Colonic mucosa (tissue), 4 donors: ENCODE results near the gene KLHL6. TPM values are rescaled to one million over a fixed set of nuclear protein-coding genes. Genes with fewer than 3 reads are reported as not detected.

ENCODE experiments used
- DNase-seq: peaks from one replicate; pipeline ENCODE4 v3.0.0-alpha.2; 2020
- H3K27ac ChIP-seq: fragments of 200-600 bp; one replicate; pipeline ENCODE4 v1.8.0; 2021
- H3K27me3 ChIP-seq: fragments of 200-600 bp; one replicate; pipeline ENCODE4 v1.8.0; 2021
- H3K36me3 ChIP-seq: fragments of 200-600 bp; one replicate; pipeline ENCODE4 v1.8.0; 2021
- H3K4me1 ChIP-seq: fragments of 200-600 bp; one replicate; pipeline ENCODE4 v1.8.0; 2021; ENCODE audit warnings: mild to moderate bottlenecking
- H3K4me3 ChIP-seq: fragments of 200-600 bp; one replicate; pipeline ENCODE4 v1.8.0; 2021
- H3K9ac ChIP-seq, 2 donors: one replicate each; pipeline ENCODE4 v1.7.0; 2013; ENCODE audit warnings: control low read depth in 2 of 2, low read depth in 2 of 2, low read length in 2 of 2
- H3K9me3 ChIP-seq: fragments of 200-600 bp; one replicate; pipeline ENCODE4 v1.8.0; 2021
- intact Hi-C: fragments of 100-400 bp; cut with DNase I; formaldehyde crosslinking; loops from one replicate; pipeline ENCODE4 v1.14.1; 2022
- total RNA-seq, 2 donors: library from RNA; stranded (reverse); fragmentation: NEBNext Ultra II Directional in 1 of 2; extraction: Animal tissue kit (Norgen Biotek cat#: 25700) in 1 of 2; gene quantifications; one replicate each; pipeline ENCODE4 v1.2.1, GENCODE V29; 2021
- TF ChIP-seq, protein P1 (sequence below): fragments of 200-600 bp; IDR thresholded peaks from one replicate; pipeline ENCODE4 v1.8.0; 2022; ENCODE audit warnings: antibody characterized with exemption, mild to moderate bottlenecking
- donor health status: healthy.
- donor health status: DM: no; HTN: no; CAD: no.
- donor health status: DM: no; HTN: no; CAD: no.

Gene KLHL6
- total RNA-seq, 2 donors from 2014 or later = 2.0 to 2.1 TPM

DNA sequence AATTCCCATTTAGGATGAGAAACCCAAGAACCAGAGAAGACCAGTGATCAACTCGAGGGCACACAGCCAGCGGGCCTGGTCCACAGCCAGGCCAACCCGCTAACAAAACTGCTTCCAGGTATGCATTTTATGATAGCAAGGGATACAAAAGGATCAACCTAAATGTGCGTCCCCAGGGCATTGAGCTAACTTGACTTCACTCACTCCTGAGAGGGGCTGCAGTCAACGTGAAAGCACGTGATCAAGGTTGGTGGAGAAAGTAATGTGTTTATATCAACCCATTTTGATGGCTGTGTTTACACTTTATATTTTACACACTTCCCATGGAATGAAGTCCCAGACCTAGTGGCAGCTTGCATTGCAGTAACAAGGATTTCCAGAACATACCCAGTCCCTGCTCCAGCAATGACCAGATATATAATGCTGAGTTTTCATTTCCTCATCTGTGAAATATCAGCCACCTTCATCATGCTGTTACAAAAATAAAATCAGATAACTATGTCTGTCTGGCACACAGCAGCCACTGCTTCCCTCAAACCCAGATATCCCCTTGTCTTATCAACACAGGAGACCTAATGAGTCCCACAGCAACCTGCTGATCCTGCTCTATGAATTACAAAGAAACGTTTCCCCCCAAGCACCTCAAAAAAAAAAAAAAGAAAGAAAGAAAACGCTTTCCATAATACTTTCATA lies 2.0 kb downstream of the KLHL6 start:
- Histone ChIP-seq H3K36me3 (no peaks in the 10 kb centered on the region), H3K27ac (peak overlapping the region; percentile 32), H3K4me3 (no peak overlapping the region), H3K9ac (peak overlapping the region; percentile 38 to 46), H3K9me3 (no peaks in the 10 kb centered on the region), H3K4me1 (no peaks in the 10 kb centered on the region), H3K27me3 (no peaks in the 10 kb centered on the region)
- TF ChIP-seq, protein P1, sequence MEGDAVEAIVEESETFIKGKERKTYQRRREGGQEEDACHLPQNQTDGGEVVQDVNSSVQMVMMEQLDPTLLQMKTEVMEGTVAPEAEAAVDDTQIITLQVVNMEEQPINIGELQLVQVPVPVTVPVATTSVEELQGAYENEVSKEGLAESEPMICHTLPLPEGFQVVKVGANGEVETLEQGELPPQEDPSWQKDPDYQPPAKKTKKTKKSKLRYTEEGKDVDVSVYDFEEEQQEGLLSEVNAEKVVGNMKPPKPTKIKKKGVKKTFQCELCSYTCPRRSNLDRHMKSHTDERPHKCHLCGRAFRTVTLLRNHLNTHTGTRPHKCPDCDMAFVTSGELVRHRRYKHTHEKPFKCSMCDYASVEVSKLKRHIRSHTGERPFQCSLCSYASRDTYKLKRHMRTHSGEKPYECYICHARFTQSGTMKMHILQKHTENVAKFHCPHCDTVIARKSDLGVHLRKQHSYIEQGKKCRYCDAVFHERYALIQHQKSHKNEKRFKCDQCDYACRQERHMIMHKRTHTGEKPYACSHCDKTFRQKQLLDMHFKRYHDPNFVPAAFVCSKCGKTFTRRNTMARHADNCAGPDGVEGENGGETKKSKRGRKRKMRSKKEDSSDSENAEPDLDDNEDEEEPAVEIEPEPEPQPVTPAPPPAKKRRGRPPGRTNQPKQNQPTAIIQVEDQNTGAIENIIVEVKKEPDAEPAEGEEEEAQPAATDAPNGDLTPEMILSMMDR = no peak
- intact Hi-C loops = no loop called here
- no peak for DNase-seq

- H3K27ac ChIP-seq = no peak overlapping the region
- DNase-seq = no peak
- TF ChIP-seq, protein P1 = no peak
- H3K9ac ChIP-seq = no peak overlapping the region
- H3K27me3 ChIP-seq = no peaks in the 10 kb centered on the region
- no peaks in the 10 kb centered on the region for H3K4me1 ChIP-seq
- intact Hi-C loops = no loop called here
- H3K4me3 ChIP-seq = no peak overlapping the region
- no peaks in the 10 kb centered on the region for H3K36me3 ChIP-seq
- H3K9me3 ChIP-seq = no peaks in the 10 kb centered on the region
These were observed 3.6 kb downstream of the KLHL6 start for GRCh38 chr3:183551930-183552329.

DNA sequence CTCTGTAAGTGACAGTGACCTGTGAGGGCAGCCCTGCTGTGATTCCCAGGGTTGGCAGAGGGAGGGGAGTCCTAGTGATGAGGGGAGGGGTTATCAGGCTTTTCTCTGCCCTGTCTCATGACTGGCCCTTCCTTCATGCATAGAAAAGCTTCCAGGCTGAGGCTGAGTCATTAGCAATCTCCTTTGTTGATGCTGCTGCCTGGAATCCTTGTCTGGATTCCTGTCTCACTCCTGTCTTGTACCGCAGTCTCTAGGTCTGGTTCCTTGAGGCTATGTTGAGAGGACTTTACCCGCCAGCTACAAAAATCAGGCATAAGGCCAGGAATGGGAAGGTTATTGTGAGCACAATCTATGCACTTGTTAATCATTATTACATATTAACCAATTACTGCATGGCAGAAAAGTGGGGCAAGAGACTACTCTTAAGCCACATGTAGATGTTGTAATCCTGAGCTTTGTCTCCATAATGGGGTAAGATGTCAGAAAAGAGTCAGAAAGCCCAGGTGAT lies 7.2 kb downstream of the KLHL6 start:
- Histone ChIP-seq H3K27ac (no peak overlapping the region), H3K9ac (no peak overlapping the region), H3K4me1 (no peaks in the 10 kb centered on the region), H3K36me3 (no peaks in the 10 kb centered on the region), H3K9me3 (no peaks in the 10 kb centered on the region), H3K27me3 (no peaks in the 10 kb centered on the region), H3K4me3 (no peak overlapping the region)
- TF ChIP-seq, protein P1 = no peak
- no peak for DNase-seq
- intact Hi-C loops = no loop called here

DNA sequence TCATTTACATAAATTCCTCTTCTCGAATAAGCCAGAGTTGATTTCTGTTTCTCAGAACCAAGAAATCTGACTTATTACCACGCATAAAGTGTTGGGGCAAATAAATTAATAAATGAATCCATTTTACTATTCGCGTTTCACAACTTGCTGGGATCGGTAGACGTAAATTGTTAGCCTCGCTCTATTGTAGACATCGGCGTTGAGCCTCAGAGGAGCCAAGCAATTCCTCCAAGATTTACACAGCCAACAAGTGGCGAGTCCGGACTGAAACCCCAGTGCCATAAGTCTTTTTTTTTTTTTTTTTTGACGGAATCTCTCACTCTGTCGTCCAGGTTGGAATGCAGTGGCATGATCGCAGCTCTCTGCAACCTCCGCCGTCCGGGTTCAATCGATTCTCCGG lies 8.9 kb downstream of the KLHL6 start:
- DNase-seq = no peak
- no peak overlapping the region for H3K27ac ChIP-seq
- TF ChIP-seq, protein P1 = no peak
- no peak overlapping the region for H3K9ac ChIP-seq
- intact Hi-C loops = no loop called here
- H3K4me3 ChIP-seq = no peak overlapping the region
- no peaks in the 10 kb centered on the region for H3K9me3 ChIP-seq
- H3K4me1 ChIP-seq = no peaks in the 10 kb centered on the region
- no peaks in the 10 kb centered on the region for H3K27me3 ChIP-seq
- no peaks in the 10 kb centered on the region for H3K36me3 ChIP-seq

DNA sequence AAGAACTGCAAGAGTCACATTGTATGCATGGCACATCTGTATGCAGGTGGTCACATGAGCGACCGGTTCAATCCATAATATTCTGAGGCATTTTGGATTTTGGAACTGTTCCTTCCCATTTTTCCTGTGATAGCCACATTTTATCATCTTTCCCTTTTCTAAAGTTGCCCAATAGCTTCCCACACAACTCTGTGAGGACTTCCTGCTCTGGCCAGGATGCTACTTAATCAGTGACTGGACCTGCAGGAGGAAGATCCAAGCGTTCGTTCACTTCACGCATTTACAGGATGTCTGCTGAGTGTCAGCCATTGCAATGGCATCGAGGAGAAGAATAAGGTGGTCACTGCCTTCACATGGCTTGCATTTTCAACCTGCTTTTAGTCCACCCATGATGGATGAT lies 9.8 kb downstream of the KLHL6 start:
- Histone ChIP-seq H3K27me3 (no peaks in the 10 kb centered on the region), H3K27ac (no peak overlapping the region), H3K36me3 (no peaks in the 10 kb centered on the region), H3K9me3 (no peaks in the 10 kb centered on the region), H3K9ac (no peak overlapping the region), H3K4me3 (no peak overlapping the region), H3K4me1 (no peaks in the 10 kb centered on the region)
- TF ChIP-seq, protein P1 = no peak
- no peak for DNase-seq
- intact Hi-C loops = no loop called here
